DND-41 (cell line): ENCODE results near the gene DNAJC6.

ENCODE experiments used
- CTCF ChIP-seq: IDR thresholded peaks from 2 replicates; pipeline ENCODE4 v1.5.1; 2012; ENCODE audit warnings: borderline replicate concordance, low read length, moderate library complexity, mild to moderate bottlenecking; ENCODE audit not compliant: poor library complexity, severe bottlenecking; ENCODE audit errors: extremely low read depth
- EZH2 ChIP-seq: IDR thresholded peaks from 3 replicates; pipeline ENCODE4 v1.6.1; 2012; ENCODE audit warnings: borderline replicate concordance, low read depth, mild to moderate bottlenecking, moderate library complexity, low read length, inconsistent platforms; ENCODE audit not compliant: severe bottlenecking

GRCh38 chr1:65409314-65409713 lies 100.0 kb downstream of the DNAJC6 start:
- TF ChIP-seq CTCF (no peak), EZH2 (no peak)
